ENCODE data around the gene HSD17B7.

- peak in 1 of 3 experiments; percentile 13 for TF ChIP-seq CTCF (IDR thresholded peaks at IDR 0.05)
- TF ChIP-seq POLR2AphosphoS5 (IDR thresholded peaks at IDR 0.05; ENCODE audit: insufficient read depth in 1 of 2, low read depth in 1 of 2), result peak; percentile 77 to 84
Observed at GRCh38 chr1:162790303-162790984, at the start of gene HSD17B7.

Data from vagina (tissue), 2 donors.